ENCODE data around the gene KCNK7. TPM values are rescaled to one million over a fixed set of nuclear protein-coding genes. Genes with fewer than 3 reads are reported as not detected.

Gene KCNK7
- total RNA-seq, 1 experiment from 2014 or later, result 0.69 TPM

DNA sequence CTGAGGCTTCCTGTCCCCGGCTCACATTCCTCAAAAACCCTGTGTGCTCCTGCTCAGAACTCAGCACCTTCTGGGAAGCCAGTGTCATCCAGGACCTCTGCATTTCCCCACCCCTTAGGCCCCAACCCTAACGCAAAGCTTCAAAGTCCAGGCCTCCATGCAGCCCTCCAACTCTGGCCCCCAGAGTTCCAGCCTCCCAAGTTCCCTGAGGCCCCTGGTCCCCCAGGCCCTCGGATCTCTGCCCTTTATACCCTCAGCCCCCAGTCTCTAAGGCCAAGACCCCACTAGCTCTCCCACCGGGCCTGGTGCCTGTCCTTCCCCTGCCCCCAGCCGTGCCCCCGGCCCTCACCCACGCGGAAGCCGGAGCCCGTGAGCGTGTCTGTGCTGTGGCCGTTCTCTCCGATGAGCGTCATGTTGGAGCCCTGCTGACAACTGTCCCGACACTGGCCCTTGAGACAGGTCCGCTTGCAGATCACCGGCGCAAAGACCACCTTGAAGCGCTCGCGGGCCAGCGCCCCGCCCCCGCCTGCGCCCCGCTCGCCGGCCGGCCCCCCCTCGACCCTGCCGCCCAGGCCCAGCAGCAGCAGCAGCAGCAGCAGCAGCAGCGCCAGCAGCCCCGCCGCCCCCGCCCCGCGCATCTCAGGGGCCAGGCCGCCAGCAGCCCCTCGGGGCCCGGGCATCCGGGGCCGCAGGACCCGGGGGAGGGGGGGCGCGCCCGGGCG, 38.2 kb downstream of the KCNK7 start:
- BruUV-seq (replicated peaks), result no TSS peak
- POLR2A ChIA-PET, result no interaction called here
- H3K4me1 ChIP-seq (ENCODE audit: control insufficient read depth, insufficient read depth, low read length), result peaks cover 71% of the 10 kb centered on the region
- peak overlapping the region; percentile 83 for H3K27ac ChIP-seq (ENCODE audit: low read length)
- no peaks in the 10 kb centered on the region for H3K9me3 ChIP-seq (ENCODE audit: control insufficient read depth, insufficient read depth, low read depth, low read length)
- no peaks in the 10 kb centered on the region for H3K36me3 ChIP-seq (ENCODE audit: control insufficient read depth, insufficient read depth, low read length)
- intact Hi-C loops (cut with micrococcal nuclease; ENCODE audit: unreplicated experiment), result loop anchor here (10.0 kb wide), 1 partner anchor 297 kb away; the partner anchor contains the start of gene CFL1
- in situ Hi-C loops (cut with HindIII; ENCODE audit: low pct_unique_long_range_greater_than_20kb, low sequenced_read_pairs), result no loop called here
- H3K4me3 ChIP-seq (ENCODE audit: low read depth in 2 of 2, low read length in 2 of 2), result peak overlapping the region; percentile 50 to 57
- no peak for ATAC-seq
- no peak for DNase-seq (ENCODE audit: low read depth, low spot score)
- no peaks in the 10 kb centered on the region for H3K27me3 ChIP-seq (ENCODE audit: control insufficient read depth, insufficient read depth, low read length)
- TF ChIP-seq SIN3A (IDR thresholded peaks at IDR 0.05; ENCODE audit: borderline replicate concordance, insufficient read depth, low read depth, low read length) (no peak), POLR2AphosphoS5 (IDR thresholded peaks at IDR 0.05; ENCODE audit: low read depth, low read length) (no peak), REST (IDR thresholded peaks at IDR 0.05; ENCODE audit: insufficient read depth in 1 of 2, low read depth in 2 of 2, low read length in 1 of 2) (no peak), CTCF (IDR thresholded peaks at IDR 0.05) (no peak), TCF7L2 (IDR thresholded peaks at IDR 0.05; ENCODE audit: low read depth, low read length) (no peak)
- CTCF ChIA-PET, result interaction anchor here (1.1 kb wide), 1 partner anchor 17 kb away, joined by 3 read pairs; no protein-coding TSS in a partner anchor

GRCh38 chr11:65556470-65557279, 38.9 kb downstream of the KCNK7 start:
- POLR2A ChIA-PET, result interaction anchor here (0.6 kb wide), 1 partner anchor 9 kb away, joined by 7 read pairs; no protein-coding TSS in a partner anchor
- Histone ChIP-seq H3K27me3 (ENCODE audit: control insufficient read depth, insufficient read depth, low read length) (no peaks in the 10 kb centered on the region), H3K36me3 (ENCODE audit: control insufficient read depth, insufficient read depth, low read length) (no peaks in the 10 kb centered on the region), H3K9me3 (ENCODE audit: control insufficient read depth, insufficient read depth, low read depth, low read length) (no peaks in the 10 kb centered on the region), H3K4me1 (ENCODE audit: control insufficient read depth, insufficient read depth, low read length) (peaks cover 77% of the 10 kb centered on the region), H3K27ac (ENCODE audit: low read length) (peak overlapping the region; percentile 83), H3K4me3 (ENCODE audit: low read depth in 2 of 2, low read length in 2 of 2) (peak overlapping the region; percentile 50 to 57)
- in situ Hi-C loops (cut with HindIII; ENCODE audit: low pct_unique_long_range_greater_than_20kb, low sequenced_read_pairs) (no loop called here), intact Hi-C loops (cut with micrococcal nuclease; ENCODE audit: unreplicated experiment) (loop anchor here (10.0 kb wide), 1 partner anchor 298 kb away; the partner anchor contains the start of gene CFL1)
- no peak for TF ChIP-seq TCF7L2 (IDR thresholded peaks at IDR 0.05; ENCODE audit: low read depth, low read length)
- no peak for TF ChIP-seq CTCF (IDR thresholded peaks at IDR 0.05)
- TF ChIP-seq SIN3A (IDR thresholded peaks at IDR 0.05; ENCODE audit: borderline replicate concordance, insufficient read depth, low read depth, low read length), result no peak
- TF ChIP-seq REST (IDR thresholded peaks at IDR 0.05; ENCODE audit: insufficient read depth in 1 of 2, low read depth in 2 of 2, low read length in 1 of 2), result no peak
- TF ChIP-seq POLR2AphosphoS5 (IDR thresholded peaks at IDR 0.05; ENCODE audit: low read depth, low read length), result no peak
- DNase-seq (ENCODE audit: low read depth, low spot score), result no peak
- CTCF ChIA-PET, result interaction anchor here (1.1 kb wide), 1 partner anchor 16 kb away, joined by 3 read pairs; no protein-coding TSS in a partner anchor
- no peak for ATAC-seq
- BruUV-seq (replicated peaks), result no TSS peak

All from Panc1 (cell line).